DOHH2 (cell line): ENCODE results near the gene RAB3D.

Experiments used
- H3F3A ChIP-seq: fragments of 200-600 bp; sonication (generic), shearing (Covaris generic); 2 replicates; pipeline ENCODE4 v1.6.0; 2016; ENCODE audit warnings: antibody characterized with exemption, mild to moderate bottlenecking; ENCODE audit not compliant: control insufficient read depth, insufficient read depth
- H3K27ac ChIP-seq: fragments of 200-600 bp; sonication (generic); 2 replicates; pipeline ENCODE4 v1.5.1; 2014; ENCODE audit warnings: low read depth, mild to moderate bottlenecking, low read length, moderate library complexity
- H3K27me3 ChIP-seq: fragments of 200-600 bp; sonication (generic); 2 replicates; pipeline ENCODE4 v1.6.1; 2014; ENCODE audit warnings: mild to moderate bottlenecking, low read length, mixed read lengths; ENCODE audit not compliant: control insufficient read depth
- H3K36me3 ChIP-seq: fragments of 200-600 bp; sonication (generic); 2 replicates; pipeline ENCODE4 v1.6.1; 2014; ENCODE audit warnings: mild to moderate bottlenecking, low read length, moderate library complexity, mixed read lengths; ENCODE audit not compliant: control insufficient read depth
- H3K4me1 ChIP-seq: fragments of 200-600 bp; sonication (generic); 2 replicates; pipeline ENCODE4 v1.6.1; 2014; ENCODE audit warnings: mild to moderate bottlenecking, low read length, mixed read lengths; ENCODE audit not compliant: control insufficient read depth
- H3K4me2 ChIP-seq: fragments of 200-600 bp; sonication (generic); 2 replicates; pipeline ENCODE4 v1.6.0; 2014; ENCODE audit warnings: mild to moderate bottlenecking, low read length, moderate library complexity
- H3K4me3 ChIP-seq: fragments of 200-600 bp; sonication (generic); 2 replicates; pipeline ENCODE4 v1.5.1; 2014; ENCODE audit warnings: mild to moderate bottlenecking, low read length, mixed read lengths
- H3K79me2 ChIP-seq: fragments of 200-600 bp; sonication (generic); 2 replicates; pipeline ENCODE4 v1.6.1; 2014; ENCODE audit warnings: mild to moderate bottlenecking, low read length, mixed read lengths; ENCODE audit not compliant: control insufficient read depth
- H3K9me2 ChIP-seq: fragments of 200-600 bp; sonication (generic); replicated peaks from 2 replicates; pipeline ENCODE4 v1.6.1; 2014; ENCODE audit warnings: mild to moderate bottlenecking, low read length, mixed read lengths; ENCODE audit not compliant: control insufficient read depth
- H3K9me3 ChIP-seq: fragments of 200-600 bp; sonication (generic); 2 replicates; pipeline ENCODE4 v1.6.1; 2014; ENCODE audit warnings: antibody characterized with exemption, low read length, mixed read lengths; ENCODE audit not compliant: control insufficient read depth, insufficient read depth
- H4K20me1 ChIP-seq: fragments of 200-600 bp; sonication (generic); 2 replicates; pipeline ENCODE4 v1.6.0; 2014; ENCODE audit warnings: low read depth, mild to moderate bottlenecking, antibody characterized with exemption, low read length, moderate library complexity; ENCODE audit not compliant: control insufficient read depth, insufficient read depth
- CTCF ChIP-seq: fragments of 200-600 bp; sonication (generic); IDR thresholded peaks from one replicate; pipeline ENCODE4 v1.5.1; 2014; ENCODE audit warnings: antibody characterized with exemption, mild to moderate bottlenecking, low read depth, low read length; ENCODE audit not compliant: poor library complexity, severe bottlenecking
- EZH2phosphoT487 ChIP-seq: fragments of 200-600 bp; sonication (generic); IDR thresholded peaks from 2 replicates; pipeline ENCODE4 v1.6.1; 2017; ENCODE audit warnings: borderline replicate concordance, mild to moderate bottlenecking, antibody characterized with exemption, low read length, moderate library complexity, mixed read lengths

RAB3D gene

GRCh38 chr19:11361037-11361770 lies 21.7 kb upstream of the RAB3D start:
- TF ChIP-seq EZH2phosphoT487 (no peak), CTCF (no peak)
- no peak overlapping the region for H3K4me2 ChIP-seq
- H3K27ac ChIP-seq, result no peak overlapping the region

GRCh38 chr19:11359421-11359820 lies 20.0 kb upstream of the RAB3D start:
- Histone ChIP-seq H3K27me3 (no peaks in the 10 kb centered on the region), H4K20me1 (no peaks in the 10 kb centered on the region), H3K79me2 (no peaks in the 10 kb centered on the region), H3K9me3 (no peaks in the 10 kb centered on the region), H3K27ac (no peak overlapping the region), H3K9me2 (no peaks in the 10 kb centered on the region), H3F3A (no peaks in the 10 kb centered on the region), H3K4me3 (no peak overlapping the region), H3K36me3 (no peaks in the 10 kb centered on the region), H3K4me1 (no peaks in the 10 kb centered on the region), H3K4me2 (no peak overlapping the region)
- TF ChIP-seq CTCF, result no peak
- TF ChIP-seq EZH2phosphoT487, result no peak

More at GRCh38 chr19:11361037-11361770, 21.7 kb upstream of the RAB3D start:
- H4K20me1 ChIP-seq, result no peaks in the 10 kb centered on the region
- H3K79me2 ChIP-seq, result no peaks in the 10 kb centered on the region
- H3K4me1 ChIP-seq, result no peaks in the 10 kb centered on the region
- no peaks in the 10 kb centered on the region for H3F3A ChIP-seq
- H3K4me3 ChIP-seq, result no peak overlapping the region
- H3K27me3 ChIP-seq, result no peaks in the 10 kb centered on the region
- H3K36me3 ChIP-seq, result no peaks in the 10 kb centered on the region
- H3K9me2 ChIP-seq, result no peaks in the 10 kb centered on the region
- no peaks in the 10 kb centered on the region for H3K9me3 ChIP-seq

- Histone ChIP-seq H3F3A (no peaks in the 10 kb centered on the region; the same call in 1 of the 2 replicates), H3K36me3 (no peaks in the 10 kb centered on the region), H3K27ac (no peak overlapping the region), H3K4me3 (no peak overlapping the region), H3K4me2 (no peak overlapping the region), H4K20me1 (no peaks in the 10 kb centered on the region), H3K27me3 (no peaks in the 10 kb centered on the region), H3K9me3 (no peaks in the 10 kb centered on the region), H3K4me1 (no peaks in the 10 kb centered on the region), H3K9me2 (no peaks in the 10 kb centered on the region), H3K79me2 (no peaks in the 10 kb centered on the region)
- TF ChIP-seq EZH2phosphoT487 (no peak), CTCF (no peak)
Observed at GRCh38 chr19:11356676-11357550, 17.5 kb upstream of the RAB3D start.
